GM21528 (cell line): ENCODE results near the gene SLC35D2.
"Not testable (repeated sequence)": the region's sequence is repeated elsewhere in the genome, so short reads cannot be mapped to it uniquely, and the experiment has no call there.

Experiments
- ATAC-seq: cut with Tn5 transposase; IDR thresholded peaks from one replicate; pipeline ENCODE4 v1.9.1; 2021; ENCODE audit warnings: mild to moderate bottlenecking, moderate library complexity; ENCODE audit not compliant: unreplicated experiment, low FRiP score

The SLC35D2 gene

GRCh38 chr9:96318921-96319565 is 64.5 kb downstream of the SLC35D2 start:
- no peak for ATAC-seq

GRCh38 chr9:96317335-96317980 is 66.1 kb downstream of the SLC35D2 start:
- ATAC-seq, result no peak

DNA sequence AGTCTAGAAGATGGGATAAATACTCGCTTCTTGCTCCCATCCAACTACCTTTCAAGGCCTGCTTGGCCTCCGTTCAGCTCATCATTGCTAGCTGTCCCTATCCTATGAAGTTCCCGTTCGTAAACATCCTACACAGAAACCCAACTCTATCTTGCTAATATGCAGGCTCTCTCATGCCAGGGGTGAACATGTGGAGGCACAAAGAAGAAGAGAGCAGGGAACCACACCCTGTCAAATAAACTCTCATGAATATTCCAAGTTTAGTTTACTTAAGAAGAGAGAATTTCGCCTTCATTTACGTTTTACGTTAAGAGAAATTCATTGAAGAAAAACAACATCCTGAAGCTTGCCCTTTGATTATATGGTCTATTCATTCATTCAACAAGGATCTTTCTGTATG is 73.7 kb downstream of the SLC35D2 start:
- no peak for ATAC-seq

- ATAC-seq, result not testable (repeated sequence)
Observed at GRCh38 chr9:96306958-96307357, 76.6 kb downstream of the SLC35D2 start.

- ATAC-seq, result no peak
Observed at GRCh38 chr9:96305171-96305570, 78.3 kb downstream of the SLC35D2 start.

DNA sequence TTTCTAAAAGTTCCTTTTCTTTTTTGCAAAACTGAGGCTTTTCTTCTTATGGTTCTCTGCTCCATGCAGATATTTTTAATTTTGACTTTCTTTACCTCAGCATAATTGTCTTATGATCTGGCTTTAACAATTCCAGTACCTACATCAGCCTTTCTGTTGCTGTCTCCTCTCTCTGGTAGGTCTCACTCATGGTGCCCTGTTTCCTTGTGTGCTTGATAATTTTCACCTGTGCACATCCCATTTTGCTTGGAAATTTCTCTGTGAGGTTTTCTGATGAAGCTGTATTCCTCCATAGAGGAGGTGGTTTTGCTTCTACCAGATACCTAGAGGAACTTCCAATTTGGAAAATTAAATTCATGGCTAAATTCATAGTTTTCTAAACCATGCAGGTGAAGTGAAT is 79.3 kb downstream of the SLC35D2 start:
- ATAC-seq, result no peak

- ATAC-seq, result no peak
Observed at GRCh38 chr9:96302021-96302420, 81.5 kb downstream of the SLC35D2 start, which contains the start of gene HSD17B3. Gene HSD17B3, minus strand, starts transcription at chr9:96302176. Its CDS starts 72 bp downstream, at chr9:96302104.

DNA sequence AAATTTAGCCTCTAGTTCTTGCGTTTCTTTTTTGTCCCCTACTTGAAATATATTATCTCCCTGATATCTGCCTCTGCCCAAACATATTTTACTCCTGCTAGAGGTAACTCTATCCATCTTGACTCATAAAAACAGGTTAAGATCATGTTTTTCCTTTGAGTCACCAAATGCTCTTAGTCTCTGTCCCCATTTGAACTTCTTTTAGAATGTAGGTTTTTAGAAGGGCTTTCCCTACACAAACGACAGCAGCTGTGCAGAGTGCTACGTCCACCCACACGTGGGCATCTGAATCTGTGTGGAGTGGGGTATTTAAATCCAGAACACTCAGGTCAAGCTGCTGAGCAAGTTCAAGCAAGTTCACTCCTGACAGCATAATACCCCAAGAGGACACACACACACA is 83.7 kb downstream of the SLC35D2 start:
- no peak for ATAC-seq

DNA sequence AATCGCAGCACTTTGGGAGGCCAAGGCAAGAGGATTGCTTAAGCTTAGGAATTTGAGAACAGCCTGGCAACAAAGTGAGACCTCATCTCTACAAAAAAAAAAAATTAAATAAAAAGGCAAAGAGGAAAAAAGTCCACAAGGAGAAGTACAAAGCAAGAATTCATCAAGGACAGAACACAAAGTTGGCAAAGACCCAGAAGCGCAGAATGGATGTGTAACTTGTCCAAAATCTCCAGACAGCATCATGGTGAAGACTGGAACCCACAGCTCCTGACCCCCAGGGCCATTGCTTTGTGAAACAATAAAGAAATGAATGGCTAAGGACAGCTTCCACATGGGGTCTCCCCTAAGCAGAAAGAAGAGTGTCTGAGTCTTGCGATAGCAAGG is 89.4 kb downstream of the SLC35D2 start:
- ATAC-seq, result no peak

GRCh38 chr9:96293498-96294158 is 89.9 kb downstream of the SLC35D2 start:
- ATAC-seq, result no peak

DNA sequence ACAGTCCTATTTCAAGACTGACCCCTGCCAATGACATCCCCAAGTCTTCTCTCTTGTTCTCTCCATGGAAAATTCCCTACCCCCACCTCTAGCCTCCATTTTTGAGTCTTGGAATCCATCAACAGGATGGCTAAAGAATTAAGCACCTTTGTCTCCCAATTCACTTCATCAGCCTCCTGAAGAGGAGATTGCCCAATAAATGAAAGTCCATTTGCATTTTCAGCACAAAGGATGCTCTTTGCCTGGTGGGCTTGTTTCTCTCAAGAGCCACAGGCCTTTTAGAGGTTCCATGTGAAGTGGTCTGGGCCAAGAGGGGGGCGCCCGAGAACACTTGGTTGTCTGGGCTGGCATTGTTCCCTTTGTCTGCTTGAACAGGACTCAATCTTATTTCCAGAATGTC is 94.1 kb downstream of the SLC35D2 start:
- no peak for ATAC-seq

GRCh38 chr9:96281641-96282040 is 101.9 kb downstream of the SLC35D2 start:
- ATAC-seq, result no peak

GRCh38 chr9:96279932-96280331 is 103.6 kb downstream of the SLC35D2 start:
- no peak for ATAC-seq

- ATAC-seq, result no peak
Observed at GRCh38 chr9:96274939-96275338, 108.6 kb downstream of the SLC35D2 start.
